ENCODE results near the gene MAP2K6.

Gene MAP2K6

DNA sequence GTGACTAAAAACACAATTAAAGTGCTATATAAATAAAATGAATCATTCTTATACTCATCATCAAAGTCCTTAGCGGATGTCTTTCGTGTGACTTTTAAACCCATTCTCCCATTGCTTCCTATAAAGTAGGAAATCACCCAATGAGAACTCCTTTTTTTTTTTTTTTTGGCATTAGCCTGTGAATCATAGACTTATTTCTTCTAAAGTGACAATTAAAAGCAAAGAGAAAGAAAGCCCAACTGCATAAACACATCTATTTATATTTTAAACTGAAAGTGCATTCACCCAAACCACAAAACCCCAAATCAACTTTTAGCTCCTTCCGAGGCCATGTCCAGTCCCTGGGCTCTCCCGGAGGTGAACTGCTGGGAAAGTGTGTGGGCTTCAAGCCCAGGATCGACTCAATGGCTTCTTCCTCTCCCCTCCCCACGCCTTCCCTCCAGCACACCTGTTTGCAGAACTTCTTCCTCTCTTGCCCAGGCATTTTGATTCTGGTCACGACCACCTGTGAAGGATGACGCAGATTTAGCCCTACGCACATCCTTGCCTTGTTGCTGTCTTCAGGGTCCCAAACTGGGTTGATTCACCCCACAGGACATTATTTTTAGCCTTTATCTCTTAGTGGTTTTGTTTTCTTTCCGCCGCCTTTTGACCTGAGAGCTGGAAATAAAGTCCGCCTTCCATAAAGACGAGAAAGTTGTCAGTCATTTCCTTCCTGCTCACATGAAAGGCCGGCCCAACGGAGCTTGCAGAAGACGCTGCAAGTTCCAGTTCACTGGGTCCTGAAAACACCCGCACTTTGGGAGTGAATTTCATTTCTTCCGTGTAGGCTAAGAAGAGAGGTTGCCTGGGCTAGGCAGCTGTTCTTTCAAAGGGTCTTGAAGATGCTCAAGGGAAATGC, 166.8 kb downstream of the MAP2K6 start:
- DNase-seq: no peak

DNA sequence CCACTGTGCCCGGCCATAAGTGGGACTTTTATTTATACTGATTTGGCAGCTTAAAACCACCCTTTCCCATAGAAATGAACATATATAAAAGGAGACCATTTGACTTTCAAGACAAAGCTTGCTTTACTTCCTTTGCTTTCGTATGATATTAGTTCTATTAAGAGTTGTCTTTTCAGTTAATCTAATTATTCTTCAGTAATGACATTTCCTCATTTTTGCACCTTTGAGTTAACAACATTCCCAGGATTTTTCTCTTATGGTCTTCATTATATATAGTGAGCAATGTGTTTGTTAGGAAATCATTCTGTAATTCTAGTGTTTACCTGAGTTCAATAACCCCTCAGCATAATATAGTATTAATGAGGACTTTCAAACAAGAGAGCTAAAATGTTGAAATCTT, 173.8 kb downstream of the MAP2K6 start:
- DNase-seq: no peak

DNA sequence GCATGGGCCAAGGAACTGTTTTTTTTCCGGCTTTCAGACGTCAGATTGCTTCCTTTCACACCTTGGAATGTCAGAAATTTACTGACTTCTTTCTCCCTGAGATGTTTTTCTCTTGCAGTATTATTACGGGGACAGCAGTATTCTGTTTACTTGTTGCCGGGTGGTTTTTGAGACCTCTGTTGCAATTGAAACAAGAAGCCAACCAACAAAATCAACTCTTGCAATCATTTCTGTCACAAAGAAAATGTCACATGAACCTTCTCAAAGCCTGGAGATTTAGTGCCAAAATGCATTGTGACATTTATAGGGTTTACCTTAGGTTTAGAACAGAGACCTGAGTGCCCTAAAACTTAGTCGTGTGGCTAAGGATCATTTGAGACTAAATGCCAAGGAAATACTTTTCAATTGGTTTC, 174.3 kb downstream of the MAP2K6 start:
- DNase-seq: no peak

DNA sequence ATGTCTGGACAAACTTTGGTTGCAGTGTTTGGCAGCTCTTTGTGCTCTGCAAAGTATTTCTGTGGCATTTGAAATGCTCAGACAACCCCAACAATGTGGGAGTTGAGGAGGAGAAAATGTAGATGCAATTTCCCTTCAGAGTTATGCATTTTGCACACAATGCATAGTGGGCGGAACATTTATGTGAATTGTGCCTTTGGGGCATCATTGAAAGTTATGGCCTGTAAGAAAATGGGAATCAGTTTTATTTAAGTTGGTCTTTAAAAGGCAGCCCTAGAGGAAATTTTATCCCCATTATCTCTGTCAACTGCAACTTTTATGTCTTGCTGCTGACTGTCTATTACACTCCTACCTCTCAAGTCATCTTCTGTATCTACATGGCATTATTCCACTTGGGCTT, 176.2 kb downstream of the MAP2K6 start:
- no peak for DNase-seq

DNA sequence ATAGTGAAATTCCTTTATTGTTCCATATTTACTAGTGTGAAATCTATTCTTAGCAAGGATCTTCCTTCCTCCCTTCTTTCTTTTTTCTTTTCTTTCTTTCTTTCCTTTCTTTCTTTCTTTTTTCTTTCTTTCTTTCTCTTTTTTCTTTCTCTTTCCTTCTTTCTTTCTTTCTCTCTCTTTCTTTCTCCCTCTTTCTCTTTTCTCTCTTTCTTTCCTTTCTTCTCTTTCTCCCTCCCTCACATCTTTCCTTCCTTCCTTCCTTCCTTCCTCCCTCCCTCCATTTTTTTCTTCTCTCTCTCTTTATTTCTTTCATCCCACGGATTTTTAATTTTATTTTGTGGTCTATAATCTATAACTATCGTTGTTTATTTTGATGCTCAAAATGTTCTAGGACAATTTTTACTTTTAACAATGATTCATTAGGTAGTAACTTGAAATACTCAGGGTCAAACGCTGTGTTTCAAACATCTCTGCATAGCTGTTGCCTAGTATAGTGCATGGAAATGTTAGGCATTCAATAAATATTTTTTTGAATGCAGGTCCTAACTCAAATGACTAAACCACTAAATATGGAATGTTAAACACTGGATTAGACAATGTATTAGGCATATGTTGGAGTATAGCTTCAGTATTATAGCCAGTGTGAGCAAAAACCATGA, 178.3 kb downstream of the MAP2K6 start:
- no peak for DNase-seq

DNA sequence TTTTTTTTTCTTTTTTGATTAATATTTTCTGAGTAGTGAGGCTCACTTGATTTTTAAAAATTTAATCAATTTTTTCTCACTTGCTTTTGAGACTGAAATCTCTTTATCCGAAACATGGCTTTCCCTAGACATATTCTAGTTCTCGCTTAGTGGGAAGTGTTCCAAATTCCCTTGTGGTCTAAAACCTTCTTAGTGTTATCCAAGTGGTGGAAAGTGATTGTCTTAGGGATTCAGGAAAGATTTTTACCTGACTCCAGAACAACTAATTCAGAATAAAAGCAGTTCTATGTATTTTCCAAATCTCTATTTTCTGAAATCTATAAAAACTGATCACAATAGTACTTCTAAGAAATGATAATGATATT, 178.8 kb downstream of the MAP2K6 start:
- no peak for DNase-seq

DNA sequence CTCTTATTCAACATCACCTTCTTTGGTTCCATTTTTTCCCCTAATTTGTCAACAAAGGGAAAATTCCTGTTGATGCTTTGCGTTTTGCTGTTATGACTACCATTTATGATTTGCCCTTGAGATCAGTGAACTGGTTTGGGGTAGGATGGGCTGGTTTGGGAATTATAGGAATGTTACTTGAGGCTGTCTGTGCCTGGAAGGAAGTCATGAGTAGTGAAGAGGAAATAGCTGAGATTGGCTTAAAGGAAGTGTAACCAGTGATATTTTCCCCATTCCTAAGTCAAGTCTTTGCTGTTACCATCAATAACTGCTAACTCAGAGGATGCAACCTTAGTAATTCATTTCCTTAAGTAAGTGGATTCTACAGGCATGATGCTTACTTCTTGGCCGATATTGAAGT, 179.2 kb downstream of the MAP2K6 start:
- no peak for DNase-seq

DNA sequence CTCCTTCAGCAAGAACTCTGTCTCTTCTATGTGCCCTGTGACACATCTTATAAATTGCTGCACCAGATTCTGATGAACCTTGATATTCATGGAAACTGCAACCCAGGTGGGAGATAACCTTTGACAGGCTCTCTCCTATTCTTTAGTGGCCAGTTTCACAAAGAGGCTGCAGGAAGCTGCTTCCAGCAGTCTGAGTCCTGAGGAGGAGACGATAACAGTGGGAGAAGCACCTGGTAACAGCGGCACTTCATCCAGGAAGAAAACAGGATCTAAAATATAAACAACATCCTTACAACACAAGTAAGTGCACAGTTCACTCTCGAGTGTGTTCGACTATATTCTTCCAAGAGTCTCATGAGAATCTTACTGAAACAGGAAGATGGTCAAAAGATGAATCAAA, 180.1 kb downstream of the MAP2K6 start:
- no peak for DNase-seq

DNA sequence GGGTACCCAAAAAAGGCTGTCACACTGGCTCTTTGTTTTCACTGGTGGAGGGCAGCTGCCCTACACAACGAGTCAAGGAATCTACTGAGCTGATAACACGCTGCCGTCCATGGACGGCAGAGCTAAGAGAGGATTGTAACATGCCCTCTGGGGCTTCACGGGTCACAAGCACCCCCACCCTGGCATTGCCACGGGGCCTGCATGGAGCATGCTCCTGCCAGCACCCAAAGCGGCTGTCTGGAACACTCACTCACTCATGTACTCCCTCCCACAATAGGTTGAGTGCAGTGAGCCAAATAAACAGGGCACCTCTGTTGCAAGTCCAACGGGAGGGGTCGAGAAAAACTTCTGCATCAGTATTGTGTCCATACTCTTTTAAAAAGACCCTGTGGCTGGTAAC, 181.6 kb downstream of the MAP2K6 start:
- DNase-seq: no peak

DNA sequence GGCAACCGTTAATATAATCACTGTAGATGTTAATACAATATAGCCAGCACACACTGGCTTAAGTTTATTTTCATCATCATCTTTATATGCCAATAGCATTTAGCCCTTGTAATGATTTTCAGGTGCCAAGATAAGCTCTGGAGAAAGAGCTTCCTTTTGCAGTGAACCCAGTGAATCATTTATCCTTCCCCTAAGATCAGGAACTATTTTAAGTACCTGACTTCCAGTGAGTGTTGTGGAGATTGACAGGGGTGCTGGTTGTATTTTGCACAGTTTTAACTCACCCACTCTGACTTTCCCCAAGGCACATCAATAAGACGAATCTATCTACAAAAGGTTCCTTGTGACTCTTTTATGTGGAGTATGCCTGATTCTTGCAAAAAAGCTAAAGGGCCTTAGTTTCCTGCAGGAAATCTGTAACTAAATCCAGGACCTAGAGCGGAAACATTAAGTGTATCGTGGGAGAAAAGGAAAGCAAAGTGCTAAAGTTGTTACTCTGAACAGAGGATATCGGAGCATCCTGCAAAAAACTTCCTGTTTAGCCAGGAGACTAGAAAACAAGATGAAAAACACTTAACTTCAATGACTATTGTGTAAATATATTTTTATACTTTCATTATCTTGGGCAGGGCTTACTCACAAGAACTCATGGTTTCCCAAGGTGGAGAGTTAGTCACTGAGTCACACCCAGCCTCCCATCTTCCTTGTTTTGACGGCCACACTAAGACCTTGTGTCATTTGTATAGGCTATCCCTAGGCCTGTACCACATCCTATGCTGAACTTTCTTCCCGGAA, 183.6 kb downstream of the MAP2K6 start:
- DNase-seq: no peak

DNA sequence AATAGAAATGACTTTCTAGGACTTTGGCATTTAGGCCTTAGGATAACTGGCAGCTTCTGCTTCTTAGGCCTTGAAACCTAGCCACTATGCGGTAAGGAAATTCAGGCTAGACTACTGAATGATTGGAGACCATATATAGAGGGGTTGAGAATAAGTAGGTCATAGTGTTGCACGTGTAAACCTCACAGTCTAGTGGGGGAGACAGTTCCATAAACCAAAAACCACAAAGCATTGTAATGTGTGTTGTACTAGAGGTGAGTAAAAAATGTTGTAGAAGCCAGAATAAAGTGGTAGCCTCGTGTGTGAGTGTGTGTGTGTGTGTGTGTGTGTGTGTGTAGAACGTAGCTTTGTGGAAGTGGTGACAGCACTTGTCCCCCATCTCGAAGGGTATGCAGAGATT, 188.5 kb downstream of the MAP2K6 start:
- DNase-seq: no peak
